HepG2 (cell line): Measurements from ENCODE around the gene POLR3E. TPM values are rescaled to one million over a fixed set of nuclear protein-coding genes. Genes with fewer than 3 reads are reported as not detected.

ENCODE experiments used
- FIP1L1 ChIP-seq: fragments of 200-400 bp; formaldehyde crosslinking; IDR thresholded peaks from 2 replicates; pipeline ENCODE4 v1.6.1; 2018; ENCODE audit warnings: low read depth, mild to moderate bottlenecking, low read length, moderate library complexity, borderline replicate concordance; ENCODE audit not compliant: insufficient read depth
- FOXJ3 ChIP-seq: sonication (generic); formaldehyde crosslinking; IDR thresholded peaks from 2 replicates; pipeline ENCODE4 v1.4.0; 2020; ENCODE audit warnings: missing genetic modification reagents, mild to moderate bottlenecking, borderline replicate concordance
- FOXO1 ChIP-seq: sonication (generic); formaldehyde crosslinking; IDR thresholded peaks from 2 replicates; pipeline ENCODE4 v1.4.0; 2020; ENCODE audit warnings: missing genetic modification reagents
- HNRNPK ChIP-seq: fragments of 200-400 bp; formaldehyde crosslinking; IDR thresholded peaks from 2 replicates; pipeline ENCODE4 v1.6.1; 2018; ENCODE audit warnings: low read length, low read depth, moderate library complexity, mild to moderate bottlenecking; ENCODE audit not compliant: poor library complexity, severe bottlenecking
- HNRNPUL1 ChIP-seq: fragments of 200-400 bp; formaldehyde crosslinking; IDR thresholded peaks from 2 replicates; pipeline ENCODE4 v1.6.1; 2017; ENCODE audit warnings: low read depth, mild to moderate bottlenecking, low read length, moderate library complexity
- POLR2AphosphoS2 ChIP-seq: IDR thresholded peaks from 2 replicates; pipeline ENCODE4 v1.6.1; 2011; ENCODE audit warnings: low read depth, low read length, improper control_type of control experiment
- RCOR2 ChIP-seq: IDR thresholded peaks from 2 replicates; pipeline ENCODE4 v1.6.1; 2016; ENCODE audit warnings: missing biosample characterization, missing genetic modification reagents
- SKI ChIP-seq: fragments of 450-650 bp; IDR thresholded peaks from one replicate; pipeline ENCODE4 v1.6.1; 2018; ENCODE audit warnings: mild to moderate bottlenecking; ENCODE audit not compliant: partially characterized antibody
- SMAD3 ChIP-seq: sonication (generic); formaldehyde crosslinking; IDR thresholded peaks from 2 replicates; pipeline ENCODE4 v1.4.0; 2020; ENCODE audit warnings: missing genetic modification reagents
- SYNCRIP ChIP-seq: fragments of 200-400 bp; formaldehyde crosslinking; IDR thresholded peaks from 2 replicates; pipeline ENCODE4 v1.6.1; 2018; ENCODE audit warnings: mild to moderate bottlenecking, low read depth, low read length; ENCODE audit not compliant: insufficient read depth
- TOPORS ChIP-seq: sonication (generic); formaldehyde crosslinking; IDR thresholded peaks from 2 replicates; pipeline ENCODE4 v1.8.0; 2023; ENCODE audit warnings: mild to moderate bottlenecking, missing genetic modification reagents
- ZNF138 ChIP-seq: sonication (generic); formaldehyde crosslinking; IDR thresholded peaks from 2 replicates; pipeline ENCODE4 v1.5.0; 2020; ENCODE audit warnings: mild to moderate bottlenecking, low read depth, missing genetic modification reagents
- ZNF224 ChIP-seq: sonication (generic); formaldehyde crosslinking; IDR thresholded peaks from 2 replicates; pipeline ENCODE4 v1.5.0; 2020; ENCODE audit warnings: mild to moderate bottlenecking, missing genetic modification reagents
- ZNF337 ChIP-seq: sonication (generic); formaldehyde crosslinking; IDR thresholded peaks from 2 replicates; pipeline ENCODE4 v1.5.1; 2020; ENCODE audit warnings: missing genetic modification reagents, low read depth, mild to moderate bottlenecking, borderline replicate concordance
- ZNF546 ChIP-seq: sonication (generic); formaldehyde crosslinking; conservative IDR thresholded peaks from 2 replicates; pipeline ENCODE4 v1.8.1; 2023; ENCODE audit warnings: mild to moderate bottlenecking, missing genetic modification reagents
- ZNF614 ChIP-seq: IDR thresholded peaks from 2 replicates; pipeline ENCODE4 v1.6.1; 2018; ENCODE audit warnings: missing biosample characterization, missing genetic modification reagents, inconsistent platforms, borderline replicate concordance
- ZNF7 ChIP-seq: IDR thresholded peaks from 2 replicates; pipeline ENCODE4 v1.6.1; 2016; ENCODE audit warnings: missing biosample characterization, missing genetic modification reagents
- ZNF724P ChIP-seq: sonication (generic); formaldehyde crosslinking; IDR thresholded peaks from 2 replicates; pipeline ENCODE4 v1.8.0; 2022; ENCODE audit warnings: missing genetic modification reagents, borderline replicate concordance
- ZNF775 ChIP-seq: sonication (generic); formaldehyde crosslinking; IDR thresholded peaks from 2 replicates; pipeline ENCODE4 v1.4.0; 2020; ENCODE audit warnings: missing genetic modification reagents, mild to moderate bottlenecking, moderate library complexity, borderline replicate concordance
- polyA plus RNA-seq, 8 experiments: library from polyadenylated mRNA; depleted of rRNA in 3 of 8; stranded (reverse) in 7 of 8; unstranded in 1 of 8; fragments of >200 nt; fragmentation: Illumina TruSeq in 4 of 8; extraction: Trizol in 4 of 8; gene quantifications; 2 replicates each; pipeline versions ENCODE4 v1.2.1 to v1.2.3, GENCODE V29; 2011 to 2016; ENCODE audit warnings: low read depth in 4 of 8, missing spikeins in 1 of 8, mixed read lengths in 1 of 8; ENCODE audit not compliant: insufficient read depth in 1 of 8
- total RNA-seq, 5 experiments: library from RNA; depleted of rRNA; stranded (reverse); fragments of >200 nt; fragmentation: Illumina TruSeq; extraction: Trizol; gene quantifications; 2 replicates each; pipeline ENCODE4 v1.2.3, GENCODE V29; 2016; ENCODE audit warnings: low read depth in 1 of 5
- TF ChIP-seq, protein P1 (sequence below): sonication (generic); formaldehyde crosslinking; IDR thresholded peaks from 2 replicates; pipeline ENCODE4 v1.4.0; 2020; ENCODE audit warnings: missing genetic modification reagents, mild to moderate bottlenecking, borderline replicate concordance
- TF ChIP-seq, protein P2 (sequence below): sonication (generic); formaldehyde crosslinking; IDR thresholded peaks from 2 replicates; pipeline ENCODE4 v1.4.0; 2020; ENCODE audit warnings: missing genetic modification reagents, low read depth, mild to moderate bottlenecking, borderline replicate concordance
- TF ChIP-seq, protein P3 (sequence below): sonication (generic); formaldehyde crosslinking; IDR thresholded peaks from 2 replicates; pipeline ENCODE4 v1.5.1; 2020; ENCODE audit warnings: mild to moderate bottlenecking, missing genetic modification reagents, borderline replicate concordance

Gene POLR3E
- total and polyA plus RNA-seq, 2 of the 13 experiments (the other 11 are each of a cell fraction or from before 2014, with no cell fraction given), result 135 to 262 TPM

GRCh38 chr16:22297114-22297870 is at the start of gene POLR3E (continued):
- peak; percentile 98 for TF ChIP-seq ZNF138 (CRISPR knock-in tag)
- peak; percentile 97 for TF ChIP-seq TOPORS (CRISPR knock-in tag)
- TF ChIP-seq SKI, result peak; percentile 89
- TF ChIP-seq SMAD3 (CRISPR knock-in tag), result peak; percentile 98
- peak; percentile 90 for TF ChIP-seq FOXO1 (CRISPR knock-in tag)
- no peak for TF ChIP-seq SYNCRIP
- peak; percentile 85 for TF ChIP-seq HNRNPK
- TF ChIP-seq FOXJ3, result peak; percentile 92
- TF ChIP-seq, protein P1, sequence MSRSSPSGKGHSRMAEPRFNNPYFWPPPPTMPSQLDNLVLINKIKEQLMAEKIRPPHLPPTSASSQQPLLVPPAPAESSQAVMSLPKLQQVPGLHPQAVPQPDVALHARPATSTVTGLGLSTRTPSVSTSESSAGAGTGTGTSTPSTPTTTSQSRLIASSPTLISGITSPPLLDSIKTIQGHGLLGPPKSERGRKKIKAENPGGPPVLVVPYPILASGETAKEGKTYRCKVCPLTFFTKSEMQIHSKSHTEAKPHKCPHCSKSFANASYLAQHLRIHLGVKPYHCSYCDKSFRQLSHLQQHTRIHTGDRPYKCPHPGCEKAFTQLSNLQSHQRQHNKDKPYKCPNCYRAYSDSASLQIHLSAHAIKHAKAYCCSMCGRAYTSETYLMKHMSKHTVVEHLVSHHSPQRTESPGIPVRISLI (CRISPR knock-in tag), result peak; percentile 99
- peak; percentile 78 for TF ChIP-seq HNRNPUL1
- peak; percentile 76; the same call in 1 of the 2 replicates for TF ChIP-seq POLR2AphosphoS2
- TF ChIP-seq ZNF724P (CRISPR knock-in tag), result peak; percentile 88; the same call in 1 of the 2 replicates
- TF ChIP-seq, protein P2, sequence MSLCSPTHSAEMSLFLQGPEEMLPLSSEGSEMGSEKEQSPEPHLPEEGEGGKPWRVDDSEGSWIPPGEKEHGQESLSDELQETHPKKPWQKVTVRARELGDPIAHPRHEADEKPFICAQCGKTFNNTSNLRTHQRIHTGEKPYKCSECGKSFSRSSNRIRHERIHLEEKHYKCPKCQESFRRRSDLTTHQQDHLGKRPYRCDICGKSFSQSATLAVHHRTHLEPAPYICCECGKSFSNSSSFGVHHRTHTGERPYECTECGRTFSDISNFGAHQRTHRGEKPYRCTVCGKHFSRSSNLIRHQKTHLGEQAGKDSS (CRISPR knock-in tag), result peak; percentile 91
- TF ChIP-seq ZNF7, result peak; percentile 69
- peak; percentile 62; the same call in 1 of the 2 replicates for TF ChIP-seq ZNF775 (CRISPR knock-in tag)
- peak; percentile 99 for TF ChIP-seq ZNF224
- TF ChIP-seq ZNF337, result peak; percentile 97
- peak; percentile 93 for TF ChIP-seq FIP1L1
- TF ChIP-seq ZNF614, result peak; percentile 99
- TF ChIP-seq, protein P3, sequence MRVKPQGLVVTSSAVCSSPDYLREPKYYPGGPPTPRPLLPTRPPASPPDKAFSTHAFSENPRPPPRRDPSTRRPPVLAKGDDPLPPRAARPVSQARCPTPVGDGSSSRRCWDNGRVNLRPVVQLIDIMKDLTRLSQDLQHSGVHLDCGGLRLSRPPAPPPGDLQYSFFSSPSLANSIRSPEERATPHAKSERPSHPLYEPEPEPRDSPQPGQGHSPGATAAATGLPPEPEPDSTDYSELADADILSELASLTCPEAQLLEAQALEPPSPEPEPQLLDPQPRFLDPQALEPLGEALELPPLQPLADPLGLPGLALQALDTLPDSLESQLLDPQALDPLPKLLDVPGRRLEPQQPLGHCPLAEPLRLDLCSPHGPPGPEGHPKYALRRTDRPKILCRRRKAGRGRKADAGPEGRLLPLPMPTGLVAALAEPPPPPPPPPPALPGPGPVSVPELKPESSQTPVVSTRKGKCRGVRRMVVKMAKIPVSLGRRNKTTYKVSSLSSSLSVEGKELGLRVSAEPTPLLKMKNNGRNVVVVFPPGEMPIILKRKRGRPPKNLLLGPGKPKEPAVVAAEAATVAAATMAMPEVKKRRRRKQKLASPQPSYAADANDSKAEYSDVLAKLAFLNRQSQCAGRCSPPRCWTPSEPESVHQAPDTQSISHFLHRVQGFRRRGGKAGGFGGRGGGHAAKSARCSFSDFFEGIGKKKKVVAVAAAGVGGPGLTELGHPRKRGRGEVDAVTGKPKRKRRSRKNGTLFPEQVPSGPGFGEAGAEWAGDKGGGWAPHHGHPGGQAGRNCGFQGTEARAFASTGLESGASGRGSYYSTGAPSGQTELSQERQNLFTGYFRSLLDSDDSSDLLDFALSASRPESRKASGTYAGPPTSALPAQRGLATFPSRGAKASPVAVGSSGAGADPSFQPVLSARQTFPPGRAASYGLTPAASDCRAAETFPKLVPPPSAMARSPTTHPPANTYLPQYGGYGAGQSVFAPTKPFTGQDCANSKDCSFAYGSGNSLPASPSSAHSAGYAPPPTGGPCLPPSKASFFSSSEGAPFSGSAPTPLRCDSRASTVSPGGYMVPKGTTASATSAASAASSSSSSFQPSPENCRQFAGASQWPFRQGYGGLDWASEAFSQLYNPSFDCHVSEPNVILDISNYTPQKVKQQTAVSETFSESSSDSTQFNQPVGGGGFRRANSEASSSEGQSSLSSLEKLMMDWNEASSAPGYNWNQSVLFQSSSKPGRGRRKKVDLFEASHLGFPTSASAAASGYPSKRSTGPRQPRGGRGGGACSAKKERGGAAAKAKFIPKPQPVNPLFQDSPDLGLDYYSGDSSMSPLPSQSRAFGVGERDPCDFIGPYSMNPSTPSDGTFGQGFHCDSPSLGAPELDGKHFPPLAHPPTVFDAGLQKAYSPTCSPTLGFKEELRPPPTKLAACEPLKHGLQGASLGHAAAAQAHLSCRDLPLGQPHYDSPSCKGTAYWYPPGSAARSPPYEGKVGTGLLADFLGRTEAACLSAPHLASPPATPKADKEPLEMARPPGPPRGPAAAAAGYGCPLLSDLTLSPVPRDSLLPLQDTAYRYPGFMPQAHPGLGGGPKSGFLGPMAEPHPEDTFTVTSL (CRISPR knock-in tag), result peak; percentile 85; the same call in 1 of the 2 replicates
- TF ChIP-seq RCOR2 (CRISPR knock-in tag), result peak; percentile 96
- TF ChIP-seq ZNF546 (CRISPR knock-in tag), result peak; percentile 94
